Activated naive CD4-positive, alpha-beta T cell treated with anti-CD3 and anti-CD28 coated beads for 36 hours (primary cell): ENCODE results near the gene SLC30A1. TPM values are rescaled to one million over a fixed set of nuclear protein-coding genes. Genes with fewer than 3 reads are reported as not detected.

Experiments used
- CTCF ChIA-PET: fragments of 350-600 bp; sonication (Branson Sonifier 250); formaldehyde crosslinking; loops from one replicate; lab custom pipeline; 2021; ENCODE audit warnings: antibody characterized with exemption; lab: Charles Lee
- DNase-seq: peaks from one replicate; pipeline ENCODE4 v3.0.0-alpha.2; 2020
- H3K27ac Mint-ChIP-seq: one replicate; pipeline ENCODE4 v1.8.0; 2021; ENCODE audit warnings: mild to moderate bottlenecking, mixed read lengths
- H3K27me3 Mint-ChIP-seq: one replicate; pipeline ENCODE4 v1.8.0; 2021; ENCODE audit warnings: low read depth, mixed read lengths
- H3K36me3 Mint-ChIP-seq: one replicate; pipeline ENCODE4 v1.8.0; 2021; ENCODE audit warnings: low read depth, mixed read lengths
- H3K4me1 Mint-ChIP-seq: one replicate; pipeline ENCODE4 v1.8.0; 2021; ENCODE audit warnings: low read depth, mixed read lengths
- H3K4me3 Mint-ChIP-seq: one replicate; pipeline ENCODE4 v1.8.0; 2021; ENCODE audit warnings: mild to moderate bottlenecking, moderate library complexity, mixed read lengths
- H3K9me3 Mint-ChIP-seq: one replicate; pipeline ENCODE4 v1.8.0; 2021; ENCODE audit warnings: mixed read lengths
- intact Hi-C: fragments of 100-400 bp; cut with micrococcal nuclease; formaldehyde crosslinking; loops from one replicate; pipeline ENCODE4 v1.15.1; 2023
- total RNA-seq, 2 experiments: library from RNA; stranded (reverse); gene quantifications; one replicate each; pipeline ENCODE4 v1.2.3, GENCODE V29; 2021

SLC30A1 gene
- total RNA-seq, 2 experiments from 2014 or later = 4.4 to 4.7 TPM

- intact Hi-C loops = loop anchor here (2.0 kb wide), 1 partner anchor 26 kb away; no protein-coding TSS in a partner anchor
- CTCF ChIA-PET = interaction anchor here (0.6 to 1.4 kb wide), 5 partner anchors 28 to 1831 kb away, joined by 3 to 5 read pairs (median 3); partner anchors contain the start of gene SLC30A1
Measured at GRCh38 chr1:211606332-211606913, 27.5 kb upstream of the SLC30A1 start.

DNA sequence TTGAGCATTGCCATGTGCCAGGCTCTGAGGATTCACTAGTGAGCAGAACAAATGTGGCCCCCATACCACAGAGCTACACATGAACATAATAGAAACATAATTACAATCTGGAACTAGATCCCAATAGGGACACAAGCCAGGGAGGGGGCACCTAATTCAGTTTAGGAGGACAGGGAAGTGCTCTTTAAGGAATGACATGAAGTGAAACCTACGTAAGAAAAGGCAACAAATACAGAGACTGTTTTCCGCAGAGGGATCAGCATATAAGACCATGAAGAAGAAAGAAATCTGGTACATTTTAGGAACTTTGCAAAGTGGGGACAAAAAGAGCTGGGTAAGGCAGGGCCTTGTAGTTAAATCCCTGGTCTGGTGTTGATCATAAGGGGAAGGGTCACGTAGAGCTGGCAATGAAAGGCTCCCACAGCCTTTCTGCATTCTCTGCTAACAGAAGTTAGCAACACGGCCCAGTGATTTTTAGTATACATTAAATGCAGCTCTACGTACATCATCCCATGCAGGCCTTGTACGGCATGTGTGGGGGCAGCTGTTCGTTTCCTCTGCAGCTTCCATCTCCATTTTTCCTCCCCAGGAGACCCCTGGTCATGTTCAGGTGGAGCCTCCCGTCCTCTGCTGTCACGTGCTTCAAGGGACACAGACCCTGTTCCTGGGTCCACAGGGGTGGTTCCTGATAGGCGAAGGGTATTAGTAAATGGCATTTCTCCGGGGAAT, 26.8 kb upstream of the SLC30A1 start:
- CTCF ChIA-PET = interaction anchor here (0.6 to 1.4 kb wide), 5 partner anchors 11 to 251 kb away, joined by 3 to 5 read pairs (median 5); partner anchors contain the start of gene SLC30A1
- Mint-ChIP-seq H3K4me3 (peak overlapping the region; percentile 63), H3K4me1 (peaks cover 10% of the 10 kb centered on the region), H3K36me3 (no peaks in the 10 kb centered on the region), H3K9me3 (no peaks in the 10 kb centered on the region), H3K27ac (no peak overlapping the region), H3K27me3 (no peaks in the 10 kb centered on the region)
- no peak for DNase-seq
- intact Hi-C loops = loop anchor here (2.0 kb wide), 1 partner anchor 25 kb away; no protein-coding TSS in a partner anchor

More at GRCh38 chr1:211606332-211606913, 27.5 kb upstream of the SLC30A1 start:
- no peaks in the 10 kb centered on the region for H3K36me3 Mint-ChIP-seq
- H3K4me1 Mint-ChIP-seq = peaks cover 10% of the 10 kb centered on the region
- peak overlapping the region; percentile 54 for H3K27ac Mint-ChIP-seq
- peak; percentile 26 for DNase-seq
- H3K27me3 Mint-ChIP-seq = no peaks in the 10 kb centered on the region
- H3K9me3 Mint-ChIP-seq = no peaks in the 10 kb centered on the region
- H3K4me3 Mint-ChIP-seq = peak overlapping the region; percentile 63

DNA sequence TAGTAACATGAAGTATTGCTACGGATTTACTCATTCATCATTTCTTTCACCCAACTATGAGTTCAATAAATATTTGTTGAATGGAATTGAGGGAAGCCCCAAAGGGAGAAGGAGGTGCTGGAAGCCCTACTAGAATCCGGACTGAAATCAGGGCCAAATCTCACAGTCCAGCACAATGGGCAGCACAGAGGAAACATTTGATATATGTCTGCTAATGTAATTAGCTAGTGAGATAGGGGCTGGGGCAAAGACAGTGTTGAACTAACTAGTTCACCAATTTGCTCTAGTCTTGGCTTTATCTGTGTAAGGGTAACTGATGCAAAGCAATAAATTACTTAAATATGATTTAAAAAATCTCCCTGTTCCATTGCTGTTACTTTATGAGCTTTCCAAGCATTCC, 26.1 kb upstream of the SLC30A1 start:
- Mint-ChIP-seq H3K27me3 (no peaks in the 10 kb centered on the region), H3K4me1 (peaks cover 10% of the 10 kb centered on the region), H3K27ac (no peak overlapping the region), H3K36me3 (no peaks in the 10 kb centered on the region), H3K4me3 (no peak overlapping the region), H3K9me3 (no peaks in the 10 kb centered on the region)
- intact Hi-C loops = no loop called here
- CTCF ChIA-PET = interaction anchor here (0.6 to 1.1 kb wide), 3 partner anchors 12 to 250 kb away, joined by 5 read pairs; no protein-coding TSS in a partner anchor
- DNase-seq = no peak

GRCh38 chr1:211604548-211604947, 25.6 kb upstream of the SLC30A1 start:
- CTCF ChIA-PET = interaction anchor here (0.6 to 1.1 kb wide), 2 partner anchors 12 to 13 kb away, joined by 5 read pairs; no protein-coding TSS in a partner anchor
- Mint-ChIP-seq H3K36me3 (no peaks in the 10 kb centered on the region), H3K9me3 (no peaks in the 10 kb centered on the region), H3K4me1 (peaks cover 10% of the 10 kb centered on the region), H3K27me3 (no peaks in the 10 kb centered on the region), H3K4me3 (no peak overlapping the region), H3K27ac (no peak overlapping the region)
- intact Hi-C loops = no loop called here
- no peak for DNase-seq

GRCh38 chr1:211603713-211604112, 24.8 kb upstream of the SLC30A1 start:
- CTCF ChIA-PET = interaction anchor here (1.0 kb wide), 1 partner anchor 51 kb away, joined by 4 read pairs; no protein-coding TSS in a partner anchor
- Mint-ChIP-seq H3K36me3 (no peaks in the 10 kb centered on the region), H3K4me3 (no peak overlapping the region), H3K9me3 (no peaks in the 10 kb centered on the region), H3K27me3 (no peaks in the 10 kb centered on the region), H3K27ac (no peak overlapping the region), H3K4me1 (peaks cover 10% of the 10 kb centered on the region)
- DNase-seq = no peak
- intact Hi-C loops = no loop called here

DNA sequence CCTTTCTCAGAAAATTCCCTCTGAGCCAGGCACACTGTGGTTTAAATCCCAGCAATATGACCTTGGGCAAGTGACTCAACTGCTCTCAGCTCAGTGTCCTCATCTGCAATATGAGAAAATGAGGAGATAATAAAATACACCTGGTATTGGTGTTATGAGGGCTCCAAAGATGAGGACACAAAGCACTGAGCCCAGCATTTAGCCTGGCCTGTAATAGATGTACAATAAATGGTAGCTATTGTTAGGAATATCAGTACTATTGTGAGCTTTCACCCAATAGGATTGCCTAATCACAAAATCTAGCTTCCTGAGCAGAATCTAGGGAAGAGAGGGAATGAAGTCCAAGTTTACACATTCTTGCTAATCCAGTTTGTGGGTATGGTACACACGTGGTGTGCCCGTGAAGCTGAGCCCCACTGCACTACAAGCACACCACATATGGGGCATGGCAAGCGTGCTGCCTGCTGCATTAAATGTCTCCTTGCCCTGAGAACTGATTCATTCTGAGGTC, 24.3 kb upstream of the SLC30A1 start:
- H3K4me3 Mint-ChIP-seq = no peak overlapping the region
- CTCF ChIA-PET = interaction anchor here (1.0 to 1.2 kb wide), 2 partner anchors 52 to 89 kb away, joined by 3 to 4 read pairs; no protein-coding TSS in a partner anchor
- no peak for DNase-seq
- no peak overlapping the region for H3K27ac Mint-ChIP-seq
- H3K9me3 Mint-ChIP-seq = no peaks in the 10 kb centered on the region
- peaks cover 10% of the 10 kb centered on the region for H3K4me1 Mint-ChIP-seq
- no peaks in the 10 kb centered on the region for H3K27me3 Mint-ChIP-seq
- intact Hi-C loops = no loop called here
- H3K36me3 Mint-ChIP-seq = no peaks in the 10 kb centered on the region

DNA sequence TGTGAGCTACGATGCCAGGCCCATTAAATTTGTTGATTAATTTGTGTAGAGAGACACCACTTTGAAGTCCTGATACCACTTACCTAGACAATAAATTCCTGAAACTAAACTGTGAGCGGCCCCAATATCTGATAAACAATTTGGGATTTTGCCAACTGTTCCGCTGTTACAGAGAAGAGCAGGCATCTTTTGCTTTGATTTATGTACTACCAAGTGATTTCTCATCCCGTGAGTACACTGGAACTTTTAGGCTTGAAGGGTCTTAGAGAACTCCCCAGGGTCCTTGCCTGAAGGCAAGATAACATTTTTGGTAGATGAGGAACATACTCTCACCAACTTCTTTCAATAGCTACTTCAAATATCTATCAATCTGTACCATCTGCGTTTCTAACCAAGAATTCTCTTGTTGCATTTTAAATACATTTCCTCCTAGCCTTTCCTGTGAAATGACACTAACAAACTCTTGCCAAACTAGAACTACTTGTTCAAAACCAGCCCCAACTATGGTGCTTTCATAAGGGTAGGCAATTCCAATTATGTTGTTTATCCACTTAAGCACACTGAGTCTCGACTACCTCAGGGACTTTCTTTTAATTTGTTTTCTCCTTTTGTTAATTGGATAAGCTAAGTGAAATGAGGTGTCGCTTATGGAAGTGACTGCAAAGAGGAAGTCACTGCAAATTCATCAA, 23.2 kb upstream of the SLC30A1 start:
- Mint-ChIP-seq H3K36me3 (no peaks in the 10 kb centered on the region), H3K4me3 (no peak overlapping the region), H3K27me3 (no peaks in the 10 kb centered on the region), H3K4me1 (peaks cover 9% of the 10 kb centered on the region), H3K9me3 (no peaks in the 10 kb centered on the region), H3K27ac (no peak overlapping the region)
- intact Hi-C loops = no loop called here
- CTCF ChIA-PET = interaction anchor here (0.6 to 1.2 kb wide), 3 partner anchors 15 to 87 kb away, joined by 3 to 4 read pairs (median 3); no protein-coding TSS in a partner anchor
- no peak for DNase-seq

DNA sequence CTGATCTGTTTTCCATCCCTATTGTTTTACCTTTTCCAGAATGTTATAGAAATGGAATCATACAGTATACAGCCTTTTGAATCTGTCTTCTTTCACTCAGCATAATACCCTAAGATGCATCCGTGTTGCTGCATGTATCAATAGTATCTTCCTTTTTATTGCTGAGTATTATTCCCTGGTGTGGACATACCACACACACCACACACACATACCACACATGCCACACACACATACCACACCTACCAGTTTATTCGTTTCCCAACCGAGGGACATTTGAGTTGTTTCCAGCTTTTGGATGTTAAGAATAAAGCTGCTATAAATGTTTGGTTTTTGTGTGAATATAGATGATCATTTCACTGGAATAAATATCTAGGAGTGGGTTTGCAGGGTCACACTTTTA, 22.2 kb upstream of the SLC30A1 start:
- CTCF ChIA-PET = interaction anchor here (0.8 kb wide), 1 partner anchor 293 kb away, joined by 3 read pairs; no protein-coding TSS in a partner anchor
- no peaks in the 10 kb centered on the region for H3K27me3 Mint-ChIP-seq
- H3K4me1 Mint-ChIP-seq = peaks cover 3% of the 10 kb centered on the region
- no peaks in the 10 kb centered on the region for H3K36me3 Mint-ChIP-seq
- no peak overlapping the region for H3K4me3 Mint-ChIP-seq
- intact Hi-C loops = no loop called here
- H3K9me3 Mint-ChIP-seq = no peaks in the 10 kb centered on the region
- no peak for DNase-seq
- no peak overlapping the region for H3K27ac Mint-ChIP-seq

DNA sequence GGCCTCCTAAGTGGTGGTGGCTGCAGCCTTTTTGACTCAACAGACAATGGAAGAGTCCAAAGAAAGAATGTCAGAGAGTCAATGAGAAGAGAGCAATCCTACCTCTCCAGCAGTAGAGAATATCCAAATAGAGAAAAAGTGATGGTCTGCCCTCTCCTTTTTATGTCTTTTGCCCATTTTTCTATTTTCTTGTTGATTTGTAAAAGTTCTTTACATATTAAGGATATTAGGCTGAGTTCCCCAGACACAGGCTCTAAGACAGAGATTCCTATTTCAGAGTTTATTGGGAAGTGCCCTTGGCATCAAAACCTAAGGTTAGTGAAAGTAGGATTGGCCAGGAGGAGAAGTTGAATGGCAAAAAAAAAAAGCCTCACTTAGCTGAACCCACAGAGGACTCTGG, 20.3 kb upstream of the SLC30A1 start:
- intact Hi-C loops = no loop called here
- Mint-ChIP-seq H3K36me3 (no peaks in the 10 kb centered on the region), H3K27me3 (no peaks in the 10 kb centered on the region), H3K27ac (no peak overlapping the region), H3K9me3 (no peaks in the 10 kb centered on the region), H3K4me1 (peaks cover 3% of the 10 kb centered on the region), H3K4me3 (no peak overlapping the region)
- DNase-seq = no peak
- CTCF ChIA-PET = interaction anchor here (0.6 to 1.9 kb wide), 4 partner anchors 13 to 240 kb away, joined by 3 to 5 read pairs (median 3); no protein-coding TSS in a partner anchor

DNA sequence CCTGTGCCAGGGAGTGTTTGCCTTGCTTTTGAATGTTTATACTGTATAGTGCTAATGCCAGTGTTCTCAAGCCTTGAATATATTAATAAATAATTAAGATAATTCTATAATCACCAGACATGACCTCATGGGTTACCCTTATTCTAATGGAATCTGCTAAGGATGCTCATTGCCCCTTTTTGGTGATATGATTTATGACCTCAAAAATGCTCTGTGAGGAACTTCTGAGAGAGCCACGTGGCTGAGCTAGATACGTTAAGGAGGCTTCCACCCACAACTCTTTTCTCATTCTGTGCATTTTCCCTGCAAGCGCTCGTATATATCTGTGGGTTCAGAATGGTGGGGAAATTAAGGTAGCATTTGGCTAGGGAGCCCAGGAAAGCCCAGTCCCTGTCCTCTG, 19.6 kb upstream of the SLC30A1 start:
- H3K27me3 Mint-ChIP-seq = no peaks in the 10 kb centered on the region
- no peaks in the 10 kb centered on the region for H3K9me3 Mint-ChIP-seq
- no peak for DNase-seq
- no peak overlapping the region for H3K27ac Mint-ChIP-seq
- CTCF ChIA-PET = interaction anchor here (1.1 to 1.9 kb wide), 2 partner anchors 26 to 84 kb away, joined by 3 to 5 read pairs; no protein-coding TSS in a partner anchor
- intact Hi-C loops = no loop called here
- H3K4me3 Mint-ChIP-seq = no peak overlapping the region
- no peaks in the 10 kb centered on the region for H3K36me3 Mint-ChIP-seq
- peaks cover 3% of the 10 kb centered on the region for H3K4me1 Mint-ChIP-seq

DNA sequence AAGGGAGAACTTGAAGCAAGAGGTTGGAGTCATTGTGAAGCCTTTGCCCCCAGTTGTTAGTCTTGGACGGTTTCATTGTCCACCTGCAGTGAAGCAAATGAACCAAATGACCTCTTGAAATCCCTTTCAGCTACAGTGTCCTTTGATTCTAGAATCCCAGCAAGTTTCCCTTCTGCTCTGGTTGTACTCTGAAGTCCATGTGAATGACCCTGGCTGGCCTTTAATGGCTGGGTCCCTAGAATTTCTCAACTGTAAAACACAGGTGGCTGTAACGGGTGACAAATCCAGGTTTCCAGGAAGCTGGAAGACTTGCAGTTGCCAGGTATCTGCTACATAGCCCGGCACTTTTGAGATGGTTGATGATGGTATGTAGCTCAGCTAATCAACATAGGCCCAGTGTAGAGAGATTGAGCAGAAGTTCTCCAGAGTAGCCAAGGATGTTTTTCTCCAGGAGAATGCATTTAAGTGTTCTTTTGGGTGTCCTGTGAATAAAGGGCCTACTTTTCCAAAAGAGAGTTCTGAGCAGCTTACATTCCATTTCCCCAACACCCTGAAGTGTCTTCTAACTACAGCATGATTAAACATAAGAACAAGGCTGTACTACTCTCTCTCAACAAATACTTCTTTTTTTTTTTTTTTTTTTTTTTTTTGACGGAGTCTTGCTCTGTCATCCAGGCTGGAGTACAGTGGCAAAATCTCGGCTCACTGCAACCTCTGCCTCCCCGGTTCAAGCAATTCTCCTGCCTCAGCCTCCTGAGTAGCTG, 17.6 kb upstream of the SLC30A1 start:
- CTCF ChIA-PET = no interaction called here

More for the DNA sequence above, 17.6 kb upstream of the SLC30A1 start:
- DNase-seq = no peak
- Mint-ChIP-seq H3K4me3 (no peak overlapping the region), H3K27ac (no peak overlapping the region), H3K9me3 (no peaks in the 10 kb centered on the region), H3K27me3 (no peaks in the 10 kb centered on the region), H3K4me1 (peaks cover 3% of the 10 kb centered on the region), H3K36me3 (no peaks in the 10 kb centered on the region)
- intact Hi-C loops = no loop called here
